SU-DHL-6 (cell line): Measurements from ENCODE around the gene SEMA5A.

Experiments
- H2AFZ ChIP-seq: fragments of 200-600 bp; sonication (generic); 2 replicates; pipeline ENCODE4 v1.6.1; 2014; ENCODE audit warnings: low read depth, mild to moderate bottlenecking, moderate library complexity, mixed read lengths, antibody characterized with exemption, low read length; ENCODE audit not compliant: severe bottlenecking
- H3F3A ChIP-seq: fragments of 200-600 bp; shearing (Covaris generic); 2 replicates; pipeline ENCODE4 v1.6.0; 2016; ENCODE audit warnings: antibody characterized with exemption, mild to moderate bottlenecking; ENCODE audit not compliant: insufficient read depth
- H3K27ac ChIP-seq: fragments of 200-600 bp; sonication (generic); 2 replicates; pipeline ENCODE4 v1.5.1; 2016; ENCODE audit warnings: low read depth, mild to moderate bottlenecking, low read length, moderate library complexity, mixed read lengths
- H3K27me3 ChIP-seq: fragments of 200-600 bp; sonication (generic), shearing (Covaris generic); 2 replicates; pipeline ENCODE4 v1.6.0; 2014; ENCODE audit warnings: mild to moderate bottlenecking, low read length
- H3K36me3 ChIP-seq: fragments of 200-600 bp; sonication (generic); 2 replicates; pipeline ENCODE4 v1.6.1; 2014; ENCODE audit warnings: mild to moderate bottlenecking, low read length, mixed read lengths
- H3K4me2 ChIP-seq: fragments of 300-600, 200-600 bp; shearing (Covaris generic), sonication (generic); 2 replicates; pipeline ENCODE4 v1.6.0; 2014; ENCODE audit warnings: low read length, low read depth, mild to moderate bottlenecking; ENCODE audit not compliant: poor library complexity, severe bottlenecking
- H3K4me3 ChIP-seq: fragments of 200-600 bp; sonication (generic); 2 replicates; pipeline ENCODE4 v1.5.1; 2014; ENCODE audit warnings: antibody characterized with exemption, low read length, mild to moderate bottlenecking, mixed read lengths; ENCODE audit not compliant: insufficient read depth, poor library complexity, severe bottlenecking
- H3K79me2 ChIP-seq: fragments of 200-600 bp; sonication (generic); 2 replicates; pipeline ENCODE4 v1.6.1; 2014; ENCODE audit warnings: mild to moderate bottlenecking, low read length, moderate library complexity; ENCODE audit not compliant: insufficient read depth
- H3K9ac ChIP-seq: fragments of 200-600 bp; sonication (generic); 2 replicates; pipeline ENCODE4 v1.7.0; 2014; ENCODE audit warnings: mild to moderate bottlenecking, low read length
- H3K9me2 ChIP-seq: fragments of 200-600 bp; sonication (generic); replicated peaks from 2 replicates; pipeline ENCODE4 v1.6.1; 2014; ENCODE audit warnings: low read length; ENCODE audit not compliant: insufficient read depth
- H3K9me3 ChIP-seq: fragments of 200-600 bp; sonication (generic); 2 replicates; pipeline ENCODE4 v1.6.1; 2014; ENCODE audit warnings: low read length, mixed read lengths; ENCODE audit not compliant: insufficient read depth
- H4K20me1 ChIP-seq: fragments of 200-600 bp; sonication (generic); 2 replicates; pipeline ENCODE4 v1.6.1; 2014; ENCODE audit warnings: low read depth, mild to moderate bottlenecking, antibody characterized with exemption, low read length, moderate library complexity, mixed read lengths
- CTCF ChIP-seq: fragments of 200-600 bp; sonication (generic); IDR thresholded peaks from one replicate; pipeline ENCODE4 v1.5.1; 2017; ENCODE audit warnings: antibody characterized with exemption, mild to moderate bottlenecking, low read length, moderate library complexity; ENCODE audit not compliant: insufficient read depth, poor library complexity, severe bottlenecking
- EZH2phosphoT487 ChIP-seq: fragments of 200-600 bp; sonication (generic), shearing (Covaris generic); conservative IDR thresholded peaks from 2 replicates; pipeline ENCODE4 v1.6.1; 2018; ENCODE audit warnings: mild to moderate bottlenecking, antibody characterized with exemption, low read length, moderate library complexity, mixed read lengths

SEMA5A gene

GRCh38 chr5:9054821-9055589, 490.9 kb downstream of the SEMA5A start:
- no peaks in the 10 kb centered on the region for H3K9me2 ChIP-seq
- H3K27ac ChIP-seq: no peak overlapping the region
- H3K9me3 ChIP-seq: no peaks in the 10 kb centered on the region
- no peak overlapping the region for H3K4me3 ChIP-seq
- no peaks in the 10 kb centered on the region for H3K27me3 ChIP-seq
- TF ChIP-seq EZH2phosphoT487 (no peak), CTCF (no peak)
- H3K4me2 ChIP-seq: no peak overlapping the region
- H3K36me3 ChIP-seq: no peaks in the 10 kb centered on the region
- no peak overlapping the region for H3K9ac ChIP-seq
- no peaks in the 10 kb centered on the region for H4K20me1 ChIP-seq
- H2AFZ ChIP-seq: no peak overlapping the region
- no peaks in the 10 kb centered on the region for H3F3A ChIP-seq
- no peaks in the 10 kb centered on the region for H3K79me2 ChIP-seq

- H4K20me1 ChIP-seq: no peaks in the 10 kb centered on the region
- H3K9ac ChIP-seq: no peak overlapping the region
- no peaks in the 10 kb centered on the region for H3K36me3 ChIP-seq
- no peaks in the 10 kb centered on the region for H3K9me2 ChIP-seq
- no peak overlapping the region for H2AFZ ChIP-seq
- TF ChIP-seq EZH2phosphoT487 (no peak), CTCF (no peak)
- no peak overlapping the region for H3K4me3 ChIP-seq
- no peak overlapping the region for H3K27ac ChIP-seq
- no peaks in the 10 kb centered on the region for H3K27me3 ChIP-seq
- no peaks in the 10 kb centered on the region for H3K9me3 ChIP-seq
- H3F3A ChIP-seq: no peaks in the 10 kb centered on the region
- H3K4me2 ChIP-seq: no peak overlapping the region
- H3K79me2 ChIP-seq: no peaks in the 10 kb centered on the region
Measured at GRCh38 chr5:9054322-9054721, 491.6 kb downstream of the SEMA5A start.

- no peak overlapping the region for H3K4me3 ChIP-seq
- no peaks in the 10 kb centered on the region for H4K20me1 ChIP-seq
- H3K36me3 ChIP-seq: no peaks in the 10 kb centered on the region
- no peak overlapping the region for H3K4me2 ChIP-seq
- H3K79me2 ChIP-seq: no peaks in the 10 kb centered on the region
- TF ChIP-seq EZH2phosphoT487 (no peak), CTCF (no peak)
- no peaks in the 10 kb centered on the region for H3K27me3 ChIP-seq
- no peak overlapping the region for H3K27ac ChIP-seq
- H2AFZ ChIP-seq: no peak overlapping the region
- H3K9ac ChIP-seq: no peak overlapping the region
- H3K9me2 ChIP-seq: no peaks in the 10 kb centered on the region
- no peaks in the 10 kb centered on the region for H3K9me3 ChIP-seq
- no peaks in the 10 kb centered on the region for H3F3A ChIP-seq
Measured at GRCh38 chr5:9052421-9052820, 493.5 kb downstream of the SEMA5A start.
